Adrenal gland (tissue), 12 donors: ENCODE data around the gene WDR26. TPM values are rescaled to one million over a fixed set of nuclear protein-coding genes. Genes with fewer than 3 reads are reported as not detected.

Experiments used
- DNase-seq, 7 donors: peaks; one replicate each; pipeline ENCODE4 v3.0.0-alpha.2; 2019 to 2020
- H3K27ac ChIP-seq, 5 donors: fragments of 200-600 bp; sonication (generic) in 4 of 5; 1 replicate in 3 of 5; 2 replicates in 2 of 5; pipeline versions ENCODE4 v1.5.1 to v1.8.0; 2016 to 2020; ENCODE audit warnings: mild to moderate bottlenecking in 1 of 5
- H3K27me3 ChIP-seq: fragments of 200-600 bp; 2 replicates; pipeline ENCODE4 v1.8.0; 2021
- H3K36me3 ChIP-seq, 2 donors: fragments of 200-600 bp; replicated peaks in 1 of 2; 1 replicate in 1 of 2; 2 replicates in 1 of 2; pipeline versions ENCODE4 v1.5.1 to v1.8.0; 2018 to 2022
- H3K4me1 ChIP-seq, 2 donors: fragments of 200-600 bp; replicated peaks in 1 of 2; 1 replicate in 1 of 2; 2 replicates in 1 of 2; pipeline versions ENCODE4 v1.5.1 to v1.8.0; 2018 to 2021
- H3K4me3 ChIP-seq, 4 donors: fragments of 200-600 bp; sonication (generic) in 3 of 4; one replicate each; pipeline ENCODE4 v1.5.1; 2016 to 2018
- H3K9me3 ChIP-seq, 3 donors: fragments of 200-600 bp; sonication (generic) in 1 of 3; replicated peaks in 1 of 3; 1 replicate in 2 of 3; 2 replicates in 1 of 3; pipeline versions ENCODE4 v1.5.1 to v1.8.0; 2016 to 2021
- CTCF ChIP-seq, 6 experiments: fragments of 450-650 bp in 4 of 6; fragments of 200-600 bp in 2 of 6; sonication (generic) in 1 of 6; IDR thresholded peaks; 1 replicate in 5 of 6; 2 replicates in 1 of 6; pipeline versions ENCODE4 v1.5.1 to v1.8.0; 2016 to 2021; ENCODE audit warnings: antibody characterized with exemption in 6 of 6, mild to moderate bottlenecking in 2 of 6, moderate library complexity in 1 of 6
- POLR2A ChIP-seq, 2 donors: fragments of 450-650 bp; IDR thresholded peaks; one replicate each; pipeline ENCODE4 v1.6.1; 2017; ENCODE audit warnings: antibody characterized with exemption in 2 of 2, mild to moderate bottlenecking in 2 of 2, moderate library complexity in 1 of 2
- WGBS, 4 donors: extraction: QIAGEN DNeasy Blood & Tissue Kit in 2 of 4; methylation state at CpG; one replicate each; pipeline versions ENCODE4 v1.1.5 to v1.1.7; 2013 to 2017; 5-methylcytosine and 5-hydroxymethylcytosine counted together
- intact Hi-C, 2 donors: fragments of 100-400 bp; cut with DNase I; formaldehyde crosslinking; loops; one replicate each; pipeline versions ENCODE4 v1.14.1 to v1.15.0; 2022 to 2023
- polyA plus RNA-seq, 3 donors: library from polyadenylated mRNA; stranded (reverse); fragments of 200-250 nt in 2 of 3; fragments of 350-450 nt in 1 of 3; fragmentation: Illumina TruSeq in 1 of 3; extraction: RNeasy Lipid Tissue Mini Kit (QIAGEN cat#74804) in 1 of 3; gene quantifications; one replicate each; pipeline ENCODE4 v1.2.3, GENCODE V29; 2013 to 2014
- total RNA-seq, 9 donors: library from RNA; depleted of rRNA in 4 of 9; stranded (reverse); fragments of >200 nt in 4 of 9; fragments of 120-200 nt in 1 of 9; fragmentation: NEBNext Ultra II Directional in 1 of 9; extraction: Animal tissue kit (Norgen Biotek cat#: 25700) in 1 of 9; gene quantifications; one replicate each; pipeline versions ENCODE4 v1.1.0 to v1.2.4, GENCODE V29; 2013 to 2023
- donor health status: healthy with polysubstance abuse.
- donor health status: Bipolar disorder and iron deficiency.
- donor health status: DM: yes; HTN: yes; CAD: no.
- donor health status: DM: no; HTN: no; CAD: no.
- donor health status: DM: no; HTN: no; CAD: no.
- donor health status: DM: yes; HTN: yes; CAD: no.

WDR26 gene
- total and polyA plus RNA-seq, 12 donors: 25.6 to 92.0 (median 71.2) TPM

DNA sequence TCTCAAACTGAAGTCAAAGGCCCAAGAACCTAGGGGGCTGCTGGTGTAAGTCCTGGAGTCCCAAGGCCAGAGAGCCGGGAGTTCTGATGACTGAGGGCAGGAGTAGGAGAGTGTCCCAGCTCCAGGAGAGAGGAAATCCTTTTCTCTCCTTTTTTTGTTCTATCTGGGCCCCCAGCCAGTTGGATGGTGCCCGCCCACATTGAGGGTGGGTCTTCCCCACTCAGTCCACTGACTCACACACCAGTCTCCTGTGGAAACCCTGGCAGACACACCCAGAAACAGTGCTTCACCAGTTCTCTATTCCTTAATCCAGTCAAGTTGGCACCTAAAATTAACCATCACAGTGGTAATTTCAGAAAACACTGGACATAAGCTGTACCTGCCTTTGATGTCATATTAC is 12.7 kb upstream of the WDR26 start:
- Histone ChIP-seq H3K27ac (no peak overlapping the region), H3K4me1 (peaks cover 0 to 9% of the 10 kb centered on the region in 2 donors), H3K27me3 (no peaks in the 10 kb centered on the region), H3K4me3 (no peak overlapping the region), H3K9me3 (no peaks in the 10 kb centered on the region), H3K36me3 (no peaks in the 10 kb centered on the region)
- DNase-seq: peak; percentile 59 to 76 (median 70)
- WGBS, 4 donors: 40 to 62% (median 57%) methylated on average over 2 of the region's 2 CpGs
- TF ChIP-seq CTCF (IDR thresholded peaks at IDR 0.05) (no peak), POLR2A (IDR thresholded peaks at IDR 0.05) (no peak)
- intact Hi-C loops: no loop called here

GRCh38 chr1:224438989-224439388 is 4.4 kb upstream of the WDR26 start:
- intact Hi-C loops: no loop called here
- Histone ChIP-seq H3K27me3 (no peaks in the 10 kb centered on the region), H3K9me3 (no peaks in the 10 kb centered on the region), H3K36me3 (peaks cover 0 to 4% of the 10 kb centered on the region in 2 donors), H3K4me1 (peaks cover 0 to 11% of the 10 kb centered on the region in 2 donors), H3K4me3 (no peak overlapping the region), H3K27ac (no peak overlapping the region)
- TF ChIP-seq POLR2A (IDR thresholded peaks at IDR 0.05) (no peak), CTCF (IDR thresholded peaks at IDR 0.05) (no peak)
- no peak for DNase-seq
- 73 to 94% (median 86%) methylated on average over 7 of the region's 7 CpGs for WGBS, 4 donors

DNA sequence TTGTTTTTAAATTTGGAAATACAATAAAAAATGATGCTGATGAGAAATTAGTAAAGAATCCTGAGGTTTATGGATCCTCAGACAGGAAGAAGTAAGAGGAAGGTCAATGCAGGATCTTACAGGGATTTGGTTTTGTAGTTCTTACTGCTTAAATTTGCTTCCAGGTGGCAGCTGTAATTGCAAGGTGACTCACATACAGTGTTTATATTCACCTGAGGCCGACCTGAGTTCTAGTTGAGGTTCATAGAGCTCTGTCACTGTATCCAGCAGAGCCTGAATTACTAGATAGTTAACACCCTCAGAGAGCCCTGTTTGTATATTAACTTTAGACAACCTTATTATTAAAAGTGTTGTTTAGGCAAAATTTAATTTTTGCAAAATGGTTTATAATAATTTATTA is 1.4 kb upstream of the WDR26 start:
- H3K4me1 ChIP-seq: peaks cover 10 to 24% of the 10 kb centered on the region in 2 donors
- H3K27me3 ChIP-seq: no peaks in the 10 kb centered on the region
- H3K4me3 ChIP-seq: peak overlapping the region in 1 of 4 donors; percentile 93
- DNase-seq: no peak
- 59 to 79% (median 66%) methylated on average over 1 of the region's 1 CpG for WGBS, 4 donors
- H3K36me3 ChIP-seq: peaks cover 0 to 10% of the 10 kb centered on the region in 2 donors
- H3K9me3 ChIP-seq: no peaks in the 10 kb centered on the region
- peak overlapping the region in 3 of 5 donors; percentile 94 to 97 (median 95) for H3K27ac ChIP-seq
- TF ChIP-seq CTCF (IDR thresholded peaks at IDR 0.05) (no peak), POLR2A (IDR thresholded peaks at IDR 0.05) (no peak)
- intact Hi-C loops: no loop called here

DNA sequence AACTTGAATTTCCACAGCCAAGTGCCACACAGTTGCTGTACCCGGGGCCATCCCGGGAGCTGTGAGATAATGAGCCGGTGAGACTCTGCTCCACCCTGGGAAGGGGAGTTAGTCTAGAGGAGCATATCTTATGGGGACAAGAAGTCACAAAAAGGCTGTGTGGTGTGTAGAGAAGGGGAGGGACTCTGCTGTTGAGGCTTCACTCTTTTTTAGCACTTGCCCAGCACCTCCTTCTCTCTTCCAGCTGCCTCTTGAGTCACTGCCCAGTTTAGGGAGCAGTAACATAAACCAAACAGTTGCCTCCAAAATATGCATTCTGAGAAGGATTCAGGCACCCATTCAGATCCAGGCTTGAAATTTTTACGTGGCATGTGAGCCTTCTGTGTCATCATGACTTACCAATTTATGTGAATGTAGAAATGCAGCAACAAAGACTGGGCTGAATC is 744 bp upstream of the WDR26 start:
- Histone ChIP-seq H3K4me1 (peaks cover 11 to 30% of the 10 kb centered on the region in 2 donors), H3K27me3 (no peaks in the 10 kb centered on the region), H3K27ac (peak overlapping the region; percentile 80 to 100 (median 95)), H3K4me3 (peak overlapping the region in 3 of 4 donors; percentile 49 to 93 (median 73)), H3K9me3 (no peaks in the 10 kb centered on the region), H3K36me3 (peaks cover 0 to 10% of the 10 kb centered on the region in 2 donors)
- peak in 2 of 7 donors; percentile 27 to 38 for DNase-seq
- WGBS, 4 donors: 1 to 3% (median 2%) methylated on average over 4 of the region's 4 CpGs
- peak in 1 of 2 donors; percentile 32 for TF ChIP-seq POLR2A (IDR thresholded peaks at IDR 0.05)
- no peak for TF ChIP-seq CTCF (IDR thresholded peaks at IDR 0.05)
- intact Hi-C loops: no loop called here
